HG02623 (cell line): ENCODE data around the gene POLR1G.

ENCODE experiments used
- ATAC-seq: cut with Tn5 transposase; IDR thresholded peaks from one replicate; pipeline ENCODE4 v1.9.1; 2021; ENCODE audit warnings: moderate library complexity; ENCODE audit not compliant: unreplicated experiment

Gene POLR1G

DNA sequence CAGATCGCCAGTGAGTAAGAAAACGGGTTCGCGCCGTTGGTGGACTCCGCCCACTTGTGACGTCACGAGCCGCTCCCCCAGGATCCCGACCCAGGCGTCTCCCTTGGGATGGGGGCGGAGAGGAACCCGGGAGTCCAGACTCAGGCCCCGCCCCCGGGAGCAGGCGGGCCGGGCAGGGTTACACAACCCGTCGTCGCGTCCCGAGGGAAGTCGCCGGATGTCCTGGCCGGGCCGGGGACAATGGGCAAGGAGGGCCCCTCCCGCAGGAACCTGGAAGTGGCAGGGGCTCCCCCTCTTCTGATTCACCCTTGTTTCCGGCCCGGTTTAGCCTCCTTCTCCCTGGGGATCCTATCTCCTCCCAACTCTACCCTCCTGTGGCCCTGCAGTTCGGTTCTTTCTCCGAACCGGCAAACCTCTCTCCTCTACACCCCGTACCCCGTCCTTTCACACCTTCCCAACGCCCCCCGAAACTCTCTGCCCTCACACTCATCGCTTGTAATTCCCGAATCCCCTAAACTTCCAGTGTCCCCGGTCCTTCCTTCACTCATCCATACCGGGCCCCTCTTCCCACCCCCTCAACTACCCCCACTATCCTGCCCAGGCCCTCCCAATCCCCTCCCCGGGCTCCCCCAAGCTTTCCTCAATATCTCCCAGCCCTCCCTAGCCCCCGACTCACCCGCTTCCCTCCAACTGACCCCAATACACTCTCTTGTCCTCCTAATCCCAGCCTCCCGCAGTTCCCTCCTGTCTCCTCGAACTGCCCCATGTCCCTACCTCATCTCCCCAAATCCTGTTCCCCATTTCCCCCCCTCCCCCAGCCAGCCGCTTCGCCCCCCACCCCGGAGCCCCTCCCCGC is 37.2 kb downstream of the POLR1G start:
- ATAC-seq = no peak

DNA sequence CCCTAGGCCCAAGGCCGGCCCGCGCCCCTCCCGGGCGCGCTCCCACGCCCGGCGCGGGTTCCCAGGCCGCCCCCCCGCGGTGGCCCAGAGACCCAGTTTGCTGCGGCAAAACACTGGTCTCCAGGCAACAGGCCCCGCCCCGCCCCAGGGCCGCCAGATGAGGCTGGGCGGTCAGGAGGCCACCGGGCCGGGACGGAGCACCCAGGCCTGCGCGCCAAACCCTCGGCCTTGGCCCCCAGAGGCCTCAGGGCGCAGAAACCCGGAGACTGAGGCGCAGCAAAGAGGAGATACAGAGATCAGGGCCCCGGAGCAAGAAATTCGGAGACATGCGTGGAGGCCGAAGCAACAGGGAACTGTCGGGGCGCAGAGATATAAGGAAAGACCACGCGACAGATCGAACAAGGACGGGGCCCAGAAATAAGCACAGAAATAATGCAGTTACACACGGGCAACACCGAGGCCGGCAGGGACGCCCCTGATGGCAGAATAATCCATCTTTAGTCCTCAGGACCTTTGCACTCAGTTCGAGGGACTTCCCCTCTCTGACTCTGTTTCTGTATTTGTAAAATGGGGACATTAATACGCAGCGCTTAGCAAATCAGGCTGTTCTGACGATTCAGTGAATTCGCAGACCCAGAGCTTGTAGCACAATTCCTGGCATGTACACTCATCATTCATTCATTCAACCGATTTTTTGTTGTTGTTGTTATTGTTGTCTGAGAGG is 38.0 kb downstream of the POLR1G start:
- ATAC-seq = no peak

DNA sequence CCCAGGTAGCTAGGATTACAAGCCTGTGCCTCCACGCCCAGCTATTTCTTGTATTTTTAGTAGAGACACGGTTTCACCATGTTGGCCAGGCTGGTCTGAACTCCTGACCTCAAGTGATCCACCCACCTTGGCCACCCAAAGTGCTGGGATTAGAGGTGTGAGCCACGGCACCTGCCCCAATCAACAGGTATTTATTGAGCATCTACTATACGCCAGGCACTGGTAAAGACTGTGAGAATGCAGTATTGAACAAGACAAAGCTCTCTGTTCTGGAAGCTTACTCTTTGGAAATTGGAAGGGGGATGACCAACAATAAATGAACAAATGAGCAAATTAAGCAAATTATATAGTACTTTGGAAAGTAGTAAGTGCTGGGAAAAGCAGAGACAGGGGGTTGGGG is 38.7 kb downstream of the POLR1G start:
- no peak for ATAC-seq

DNA sequence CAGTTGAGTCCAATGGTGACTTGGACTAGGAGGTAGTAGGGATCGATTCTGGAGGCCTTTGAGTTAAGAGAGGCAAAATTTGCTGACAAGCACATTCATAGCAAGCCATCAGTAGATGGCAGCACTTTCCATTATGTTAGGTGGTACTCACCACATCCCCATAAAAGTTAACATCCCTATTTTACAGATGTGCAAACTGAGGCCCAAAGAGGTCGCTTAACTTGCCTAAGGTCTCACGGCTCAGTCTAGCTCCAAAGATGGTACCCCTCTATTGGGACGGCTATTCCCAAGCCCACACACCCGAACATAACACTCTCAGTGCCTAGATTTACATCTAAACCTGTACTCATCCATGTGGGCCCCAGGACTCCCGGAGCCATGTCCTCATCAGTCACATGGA is 39.9 kb downstream of the POLR1G start:
- ATAC-seq = no peak

DNA sequence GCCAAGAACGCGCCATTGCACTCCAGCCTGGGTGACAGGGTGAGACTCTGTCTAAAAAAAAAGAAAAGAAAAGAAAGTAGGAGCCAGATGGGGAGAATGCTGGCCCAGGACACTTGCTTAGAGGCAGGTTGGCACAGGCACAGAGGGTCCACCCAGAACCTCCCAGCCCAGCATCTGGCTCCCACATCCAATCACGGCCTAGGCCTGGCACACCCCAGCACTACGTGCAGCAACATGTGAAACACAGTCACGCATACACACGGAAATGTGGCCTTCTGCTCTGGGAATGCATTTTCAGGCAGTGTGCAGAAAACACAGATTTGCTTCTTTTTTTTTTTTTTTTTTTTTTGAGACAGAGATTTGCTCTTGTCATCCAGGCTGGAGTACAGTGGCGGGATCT is 40.5 kb downstream of the POLR1G start:
- ATAC-seq = no peak

DNA sequence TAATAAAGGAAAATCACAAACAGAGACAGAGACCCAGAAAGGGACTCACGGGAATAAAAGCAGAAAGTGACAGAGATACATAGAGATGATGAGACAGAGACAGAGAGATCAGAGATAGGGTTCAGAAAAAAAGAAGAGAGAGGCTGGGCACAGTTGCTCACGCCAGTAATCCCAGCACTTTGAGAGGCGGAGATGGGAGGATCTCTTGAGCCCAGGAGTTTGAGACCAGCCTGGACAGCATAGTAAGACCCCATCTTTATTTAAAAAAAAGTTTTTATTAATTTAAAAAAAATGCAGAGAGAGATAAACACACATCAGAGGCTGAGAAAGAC is 41.9 kb downstream of the POLR1G start:
- no peak for ATAC-seq

DNA sequence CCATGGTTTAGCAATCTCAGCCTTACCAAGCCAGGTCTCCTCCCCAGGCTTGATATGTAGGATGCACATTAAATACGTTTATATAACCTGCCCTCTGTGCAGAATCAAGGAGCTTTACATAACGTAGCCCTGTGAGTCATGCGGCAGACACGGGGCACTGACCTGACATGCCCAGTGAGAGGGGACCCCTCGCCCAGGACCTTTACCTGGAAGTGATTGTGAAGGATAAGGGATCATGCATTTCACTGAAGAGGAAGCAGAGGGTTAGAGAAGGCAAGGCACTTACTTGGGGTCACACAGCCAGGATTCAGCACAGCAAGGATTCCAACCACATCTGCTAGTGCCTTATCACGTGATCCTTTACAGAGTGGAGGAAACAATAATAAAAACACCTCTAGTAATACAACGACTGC is 42.4 kb downstream of the POLR1G start:
- ATAC-seq = no peak

DNA sequence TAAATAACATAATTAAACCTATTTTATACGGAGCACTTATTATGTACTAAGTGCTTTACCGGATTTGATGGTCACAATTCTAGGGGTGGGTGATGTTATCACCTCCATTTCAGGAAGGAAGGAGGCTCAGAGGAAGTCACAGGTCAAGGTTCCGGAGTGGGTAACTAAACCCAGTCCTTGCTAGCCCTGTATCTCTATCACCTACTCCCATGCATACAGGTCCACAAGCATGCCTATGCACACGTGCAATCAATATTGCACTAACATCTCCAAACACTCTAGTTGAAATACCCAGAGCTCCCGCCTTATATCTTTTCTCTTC is 43.5 kb downstream of the POLR1G start:
- no peak for ATAC-seq

DNA sequence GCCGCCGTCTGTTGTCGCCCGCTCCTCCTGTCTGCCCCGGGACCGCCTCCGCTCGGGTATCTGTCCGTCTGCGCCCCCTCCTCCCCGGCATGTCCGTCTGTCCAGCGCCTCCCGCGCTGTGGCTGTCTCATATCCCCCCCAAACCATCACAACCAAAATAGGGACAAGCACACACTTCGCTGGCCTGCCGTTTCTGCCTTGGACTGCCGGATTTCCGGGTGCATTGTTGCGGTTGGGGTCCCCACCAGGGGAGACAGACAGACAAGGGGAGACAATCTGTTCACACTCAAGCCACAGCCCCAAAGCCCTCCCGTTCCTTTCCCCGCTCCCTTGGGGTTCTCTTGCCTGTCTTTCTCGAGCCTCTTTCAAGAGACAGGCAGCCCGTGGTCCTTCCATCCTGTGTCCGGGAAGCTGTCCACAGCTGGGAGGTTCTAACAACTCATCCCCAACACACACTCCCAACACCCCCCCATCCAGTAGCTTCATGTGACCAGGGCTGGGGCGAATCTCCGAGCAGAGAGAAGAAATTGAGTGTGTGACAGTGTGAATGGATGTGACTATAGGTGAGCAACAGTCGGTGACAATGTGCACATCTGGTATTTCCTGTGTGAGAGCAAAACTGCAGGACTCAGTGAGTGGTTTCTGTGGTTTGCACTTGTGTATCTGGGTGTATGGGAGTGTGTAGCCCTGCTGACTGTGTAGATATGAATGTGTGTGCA is 44.8 kb downstream of the POLR1G start:
- no peak for ATAC-seq

DNA sequence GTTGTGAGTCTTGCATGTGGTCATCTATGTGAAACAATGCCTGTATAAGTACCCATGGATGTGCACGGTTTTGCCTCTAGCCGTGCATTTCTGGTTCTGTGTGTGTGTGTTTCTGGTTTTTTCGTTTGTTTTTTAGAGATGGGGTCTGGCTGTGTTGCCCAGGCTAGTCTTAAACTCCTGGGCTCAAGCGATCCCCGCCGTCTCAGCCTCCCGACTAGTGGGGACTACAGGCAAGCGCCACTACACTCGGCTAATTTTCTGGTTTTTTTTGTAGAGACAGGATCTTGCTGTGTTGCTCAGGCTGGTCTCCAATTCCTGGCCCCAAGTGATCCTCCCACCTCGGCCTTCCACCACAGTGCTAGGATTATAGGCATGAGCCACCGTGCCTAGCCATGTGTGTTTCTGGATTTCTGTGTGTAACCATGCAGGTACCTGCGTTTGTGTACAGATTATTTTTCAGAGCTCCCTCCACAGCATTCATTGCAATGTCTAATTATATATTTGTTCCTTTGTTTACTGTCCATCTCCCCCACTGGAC is 45.5 kb downstream of the POLR1G start:
- no peak for ATAC-seq

DNA sequence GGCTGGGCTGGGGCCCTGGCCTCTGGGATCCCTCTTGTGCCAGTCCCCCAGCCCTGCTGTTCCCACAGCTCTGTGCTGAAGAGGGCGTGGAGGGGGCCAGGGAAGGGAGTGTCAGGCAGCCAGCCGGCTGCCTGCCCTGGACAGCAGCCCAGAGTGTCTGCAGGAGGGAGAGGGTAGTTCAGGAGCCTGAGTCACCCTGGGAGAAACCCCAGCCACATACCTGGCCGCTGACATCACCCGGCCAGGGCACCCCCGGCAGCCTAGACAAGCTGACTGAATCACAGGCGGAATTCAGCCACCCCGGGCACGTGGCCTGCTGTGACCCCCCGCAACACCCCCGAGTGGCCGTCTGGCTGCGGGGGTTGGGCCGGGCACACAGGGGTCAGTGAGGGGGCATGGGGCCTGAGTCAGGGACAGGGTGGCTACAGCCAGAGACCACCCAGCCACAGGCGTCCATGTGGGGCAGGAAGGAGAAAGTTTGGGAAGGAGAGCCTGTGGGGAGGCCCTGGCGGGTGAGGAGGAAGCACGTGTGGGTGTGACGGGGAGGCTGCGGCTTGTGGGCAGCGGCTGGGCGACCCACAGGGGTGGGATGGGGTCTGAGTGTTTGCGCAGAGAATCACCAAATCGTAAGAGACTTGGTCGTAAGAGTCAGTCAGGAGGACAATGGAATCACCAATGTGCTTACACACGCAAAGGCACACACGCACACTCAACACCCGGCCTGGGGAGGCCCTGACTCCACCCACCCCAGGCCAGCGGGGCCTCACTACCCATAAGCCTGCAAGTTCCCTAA is 49.5 kb downstream of the POLR1G start:
- ATAC-seq = no peak

DNA sequence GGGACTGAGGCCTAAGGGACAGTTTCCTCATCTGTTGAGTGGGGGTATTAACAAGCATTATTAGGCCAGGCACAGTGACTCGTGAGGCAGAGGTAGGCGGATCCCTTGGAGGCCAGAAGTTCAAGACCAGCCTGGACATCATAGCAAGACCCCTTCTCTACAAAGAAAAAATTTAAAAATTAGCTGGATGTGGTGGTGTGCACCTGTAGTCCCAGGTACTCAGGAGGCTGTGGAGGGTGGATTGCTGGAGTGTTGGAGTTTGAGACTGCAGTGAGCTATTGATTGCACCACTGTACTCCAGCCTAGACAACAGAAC is 50.0 kb downstream of the POLR1G start:
- ATAC-seq = no peak

DNA sequence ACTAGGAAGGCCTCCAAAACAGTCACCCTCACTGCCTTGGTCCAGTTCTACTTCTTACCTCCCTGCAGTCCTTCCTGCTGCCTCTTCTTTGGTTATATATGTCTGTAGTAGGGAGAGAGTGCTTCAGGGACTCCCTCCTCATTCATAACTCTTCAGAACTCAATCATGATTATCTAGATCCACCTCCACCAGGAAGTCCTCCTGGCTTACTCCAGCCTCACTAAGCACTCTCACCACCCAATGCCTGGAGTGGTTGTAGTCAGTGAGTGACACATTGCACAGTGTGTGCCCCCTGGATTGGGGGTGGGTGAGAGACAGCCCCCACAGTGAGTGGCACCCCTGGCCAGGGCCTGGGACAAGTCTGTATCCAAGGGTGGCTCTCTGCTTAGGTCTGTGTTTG is 51.3 kb downstream of the POLR1G start:
- ATAC-seq = no peak
